Esophagus muscularis mucosa (tissue), 4 donors: ENCODE results near the gene DNTTIP2. TPM values are rescaled to one million over a fixed set of nuclear protein-coding genes. Genes with fewer than 3 reads are reported as not detected.

Experiments used
- DNase-seq: peaks from one replicate; pipeline ENCODE4 v3.0.0-alpha.2; 2017; ENCODE audit errors: extremely low spot score
- H3K27ac ChIP-seq, 4 donors: fragments of 200-600 bp; sonication (generic); replicated peaks in 1 of 4; 1 replicate in 3 of 4; 2 replicates in 1 of 4; pipeline ENCODE4 v1.5.1; 2016 to 2019; ENCODE audit warnings: mild to moderate bottlenecking in 1 of 4
- H3K27me3 ChIP-seq, 4 donors: fragments of 200-600 bp; sonication (generic); one replicate each; pipeline versions ENCODE4 v1.5.1 to v1.6.0; 2016 to 2019
- H3K36me3 ChIP-seq, 4 donors: fragments of 200-600 bp; sonication (generic); one replicate each; pipeline ENCODE4 v1.5.1; 2016 to 2019
- H3K4me1 ChIP-seq, 4 donors: fragments of 200-600 bp; sonication (generic); one replicate each; pipeline ENCODE4 v1.5.1; 2016 to 2019
- H3K4me3 ChIP-seq, 4 donors: fragments of 200-600 bp; sonication (generic); 1 replicate in 2 of 4; 2 replicates in 2 of 4; pipeline ENCODE4 v1.5.1; 2016 to 2019; ENCODE audit warnings: mild to moderate bottlenecking in 4 of 4, moderate library complexity in 1 of 4
- H3K9me3 ChIP-seq, 4 donors: fragments of 200-600 bp; sonication (generic); 1 replicate in 3 of 4; 2 replicates in 1 of 4; pipeline ENCODE4 v1.5.1; 2016 to 2019
- EP300 ChIP-seq: sonication (generic); formaldehyde crosslinking; IDR thresholded peaks from one replicate; pipeline ENCODE4 v1.6.1; 2017; ENCODE audit warnings: antibody characterized with exemption
- POLR2A ChIP-seq: fragments of 450-650 bp; IDR thresholded peaks from one replicate; pipeline ENCODE4 v1.6.1; 2017; ENCODE audit warnings: antibody characterized with exemption, moderate library complexity, mild to moderate bottlenecking, low read depth
- POLR2AphosphoS5 ChIP-seq, 2 donors: sonication (generic); formaldehyde crosslinking; IDR thresholded peaks; one replicate each; pipeline ENCODE4 v1.6.1; 2017; ENCODE audit warnings: antibody characterized with exemption in 2 of 2
- WGBS: methylation state at CpG from one replicate; pipeline ENCODE4 v1.1.5; 2018; 5-methylcytosine and 5-hydroxymethylcytosine counted together
- intact Hi-C: fragments of 100-400 bp; cut with DNase I; formaldehyde crosslinking; loops from one replicate; pipeline ENCODE4 v1.15.1; 2023
- total RNA-seq, 4 donors: library from RNA; depleted of rRNA; stranded (reverse); fragments of >200 nt; gene quantifications; one replicate each; pipeline versions ENCODE4 v1.1.0 to v1.2.1, GENCODE V29; 2016
- TF ChIP-seq, protein P1 (sequence below), 3 experiments: fragments of 200-600 bp in 2 of 3; fragments of 450-650 bp in 1 of 3; sonication (generic) in 2 of 3; IDR thresholded peaks; one replicate each; pipeline ENCODE4 v1.5.1; 2017 to 2019; ENCODE audit warnings: antibody characterized with exemption in 3 of 3, mild to moderate bottlenecking in 2 of 3, moderate library complexity in 1 of 3

Gene DNTTIP2
- total RNA-seq, 4 donors from 2014 or later: 23.3 to 43.4 (median 31.4) TPM

DNA sequence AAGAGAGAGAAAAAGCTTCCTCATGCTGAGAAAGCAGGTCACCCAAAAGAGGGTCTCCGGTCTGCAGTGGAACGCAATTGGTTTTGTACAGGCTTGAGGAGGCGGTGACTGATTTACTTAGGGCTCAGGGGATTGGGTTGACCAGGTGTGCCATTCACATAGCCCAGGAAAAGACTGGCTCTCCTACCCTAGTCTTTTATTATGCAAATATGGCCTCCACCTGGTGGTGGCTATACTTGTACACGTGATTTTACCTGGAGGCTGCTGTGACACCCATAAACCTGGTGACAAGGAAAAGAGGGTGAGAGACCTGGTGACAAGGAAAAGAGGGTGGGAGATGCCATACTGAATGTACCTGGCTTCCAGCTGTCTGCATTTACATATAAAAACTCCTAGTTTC lies 49.9 kb downstream of the DNTTIP2 start:
- Histone ChIP-seq H3K4me3 (no peak overlapping the region), H3K4me1 (no peaks in the 10 kb centered on the region), H3K27me3 (no peaks in the 10 kb centered on the region), H3K9me3 (no peaks in the 10 kb centered on the region), H3K36me3 (no peaks in the 10 kb centered on the region), H3K27ac (no peak overlapping the region)
- intact Hi-C loops: no loop called here
- 92% methylated on average over 4 of the region's 4 CpGs for WGBS
- TF ChIP-seq POLR2A (no peak), POLR2AphosphoS5 (IDR thresholded peaks at IDR 0.05) (no peak), EP300 (no peak)
- DNase-seq: peak; percentile 37

- H3K9me3 ChIP-seq: no peaks in the 10 kb centered on the region
- WGBS: 100% methylated on average over 1 of the region's 1 CpG
These were observed 50.6 kb downstream of the DNTTIP2 start for GRCh38 chr1:93828367-93828755.

GRCh38 chr1:93827633-93828366 lies 51.2 kb downstream of the DNTTIP2 start:
- no peaks in the 10 kb centered on the region for H3K36me3 ChIP-seq
- H3K9me3 ChIP-seq: no peaks in the 10 kb centered on the region
- WGBS: 91% methylated on average over 3 of the region's 3 CpGs
- H3K4me1 ChIP-seq: no peaks in the 10 kb centered on the region
- no peak overlapping the region for H3K4me3 ChIP-seq
- intact Hi-C loops: no loop called here
- H3K27ac ChIP-seq: no peak overlapping the region
- DNase-seq: peak; percentile 29
- TF ChIP-seq, protein P1, sequence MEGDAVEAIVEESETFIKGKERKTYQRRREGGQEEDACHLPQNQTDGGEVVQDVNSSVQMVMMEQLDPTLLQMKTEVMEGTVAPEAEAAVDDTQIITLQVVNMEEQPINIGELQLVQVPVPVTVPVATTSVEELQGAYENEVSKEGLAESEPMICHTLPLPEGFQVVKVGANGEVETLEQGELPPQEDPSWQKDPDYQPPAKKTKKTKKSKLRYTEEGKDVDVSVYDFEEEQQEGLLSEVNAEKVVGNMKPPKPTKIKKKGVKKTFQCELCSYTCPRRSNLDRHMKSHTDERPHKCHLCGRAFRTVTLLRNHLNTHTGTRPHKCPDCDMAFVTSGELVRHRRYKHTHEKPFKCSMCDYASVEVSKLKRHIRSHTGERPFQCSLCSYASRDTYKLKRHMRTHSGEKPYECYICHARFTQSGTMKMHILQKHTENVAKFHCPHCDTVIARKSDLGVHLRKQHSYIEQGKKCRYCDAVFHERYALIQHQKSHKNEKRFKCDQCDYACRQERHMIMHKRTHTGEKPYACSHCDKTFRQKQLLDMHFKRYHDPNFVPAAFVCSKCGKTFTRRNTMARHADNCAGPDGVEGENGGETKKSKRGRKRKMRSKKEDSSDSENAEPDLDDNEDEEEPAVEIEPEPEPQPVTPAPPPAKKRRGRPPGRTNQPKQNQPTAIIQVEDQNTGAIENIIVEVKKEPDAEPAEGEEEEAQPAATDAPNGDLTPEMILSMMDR (IDR thresholded peaks at IDR 0.05): no peak
- TF ChIP-seq POLR2A (no peak), EP300 (no peak), POLR2AphosphoS5 (IDR thresholded peaks at IDR 0.05) (no peak)
- H3K27me3 ChIP-seq: no peaks in the 10 kb centered on the region

More at GRCh38 chr1:93828367-93828755, 50.6 kb downstream of the DNTTIP2 start:
- Histone ChIP-seq H3K4me3 (no peak overlapping the region), H3K36me3 (no peaks in the 10 kb centered on the region), H3K27me3 (no peaks in the 10 kb centered on the region), H3K27ac (no peak overlapping the region), H3K4me1 (no peaks in the 10 kb centered on the region)
- TF ChIP-seq EP300: no peak
- TF ChIP-seq POLR2AphosphoS5 (IDR thresholded peaks at IDR 0.05): no peak
- TF ChIP-seq, protein P1 (IDR thresholded peaks at IDR 0.05): no peak
- no peak for TF ChIP-seq POLR2A
- intact Hi-C loops: no loop called here
- DNase-seq: peak; percentile 21

DNA sequence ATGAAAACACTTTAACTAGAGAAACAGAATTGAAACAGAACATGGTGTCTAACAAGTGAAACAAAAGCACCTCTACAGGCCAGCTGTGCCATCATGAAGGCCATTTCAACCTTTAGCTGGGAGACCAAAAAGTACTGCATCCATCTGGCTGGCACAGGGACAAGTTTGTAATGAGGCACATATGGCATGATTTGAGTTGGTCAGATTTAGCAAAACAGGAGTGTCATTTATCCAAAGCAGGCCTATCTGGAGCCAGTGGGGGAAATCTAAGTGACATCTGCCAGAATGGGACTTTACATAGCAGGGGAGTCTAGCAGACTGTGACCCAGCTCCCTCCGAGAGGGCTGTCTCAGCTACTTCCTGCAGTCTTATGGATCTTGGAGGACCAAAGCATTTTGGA lies 51.9 kb downstream of the DNTTIP2 start:
- no peak for DNase-seq
- TF ChIP-seq POLR2A: no peak
- no peak for TF ChIP-seq POLR2AphosphoS5 (IDR thresholded peaks at IDR 0.05)
- TF ChIP-seq, protein P1 (IDR thresholded peaks at IDR 0.05): no peak
- no peak for TF ChIP-seq EP300
- no peaks in the 10 kb centered on the region for H3K9me3 ChIP-seq
- H3K4me1 ChIP-seq: no peaks in the 10 kb centered on the region
- intact Hi-C loops: no loop called here
- no peaks in the 10 kb centered on the region for H3K36me3 ChIP-seq
- H3K4me3 ChIP-seq: no peak overlapping the region
- 70% methylated on average over 1 of the region's 1 CpG for WGBS
- no peaks in the 10 kb centered on the region for H3K27me3 ChIP-seq
- H3K27ac ChIP-seq: no peak overlapping the region

GRCh38 chr1:93824834-93825233 lies 54.2 kb downstream of the DNTTIP2 start:
- no peak overlapping the region for H3K27ac ChIP-seq
- TF ChIP-seq, protein P1 (IDR thresholded peaks at IDR 0.05): no peak
- TF ChIP-seq EP300 (no peak), POLR2AphosphoS5 (IDR thresholded peaks at IDR 0.05) (no peak), POLR2A (no peak)
- H3K27me3 ChIP-seq: no peaks in the 10 kb centered on the region
- intact Hi-C loops: no loop called here
- DNase-seq: no peak
- WGBS: 20% methylated on average over 1 of the region's 6 CpGs
- H3K4me3 ChIP-seq: no peak overlapping the region
- H3K9me3 ChIP-seq: no peaks in the 10 kb centered on the region
- no peaks in the 10 kb centered on the region for H3K36me3 ChIP-seq
- H3K4me1 ChIP-seq: no peaks in the 10 kb centered on the region
